KG1 (cell line): Measurements from ENCODE around the gene TNPO3.
"Not testable (repeated sequence)": the region's sequence is repeated elsewhere in the genome, so short reads cannot be mapped to it uniquely, and the experiment has no call there.

Source experiments
- DNase-seq: peaks from one replicate; lab custom pipeline; 2025; lab: John Stamatoyannopoulos, UW

Gene TNPO3

DNA sequence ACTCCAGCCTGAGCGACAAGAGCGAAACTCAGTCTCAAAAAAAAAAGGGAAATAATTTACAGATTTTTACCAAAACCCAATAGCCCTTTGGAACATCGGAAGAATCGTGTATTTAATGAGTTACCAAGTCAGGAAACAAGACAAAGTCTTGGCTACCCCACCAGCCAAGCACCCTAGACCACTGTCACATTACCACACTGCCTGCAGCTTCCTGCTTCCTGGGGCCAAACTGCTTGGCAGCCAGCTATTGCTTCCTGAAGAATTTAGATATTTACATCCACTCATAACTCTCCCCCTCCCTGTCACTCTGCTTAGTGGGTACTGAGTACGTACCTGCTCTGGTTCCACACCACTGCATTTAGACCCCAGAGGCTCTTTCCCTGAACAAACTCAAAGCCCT is 14.1 kb upstream of the TNPO3 start:
- no peak for DNase-seq

DNA sequence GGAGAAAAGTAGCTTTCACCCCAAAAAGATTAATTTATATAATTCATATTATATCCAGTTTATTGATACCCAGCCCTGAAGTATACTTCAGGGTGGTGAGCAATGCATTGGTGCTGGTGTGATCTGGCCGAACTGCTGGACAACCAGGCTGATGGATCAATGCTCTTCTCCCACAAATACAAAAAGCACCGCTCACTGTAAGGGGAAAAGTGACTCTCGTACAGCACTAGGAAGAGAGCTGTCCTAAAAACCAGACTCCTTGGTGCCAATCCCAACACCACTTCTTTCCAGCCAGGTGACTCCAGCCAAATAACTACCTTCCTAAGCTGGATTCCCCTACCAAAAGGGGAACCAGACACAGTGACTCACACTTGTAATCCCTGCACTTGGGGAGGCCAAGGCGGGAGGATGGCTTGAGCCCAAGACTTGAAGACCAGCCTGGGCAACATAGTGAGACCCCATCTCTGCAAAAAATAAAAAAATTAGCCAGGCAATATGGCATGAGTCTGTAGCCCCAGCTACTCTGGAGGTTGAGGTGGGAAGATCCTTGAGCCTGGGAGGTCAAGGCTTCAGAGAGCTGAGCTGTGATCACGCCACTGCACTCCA is 13.1 kb upstream of the TNPO3 start:
- no peak for DNase-seq

DNA sequence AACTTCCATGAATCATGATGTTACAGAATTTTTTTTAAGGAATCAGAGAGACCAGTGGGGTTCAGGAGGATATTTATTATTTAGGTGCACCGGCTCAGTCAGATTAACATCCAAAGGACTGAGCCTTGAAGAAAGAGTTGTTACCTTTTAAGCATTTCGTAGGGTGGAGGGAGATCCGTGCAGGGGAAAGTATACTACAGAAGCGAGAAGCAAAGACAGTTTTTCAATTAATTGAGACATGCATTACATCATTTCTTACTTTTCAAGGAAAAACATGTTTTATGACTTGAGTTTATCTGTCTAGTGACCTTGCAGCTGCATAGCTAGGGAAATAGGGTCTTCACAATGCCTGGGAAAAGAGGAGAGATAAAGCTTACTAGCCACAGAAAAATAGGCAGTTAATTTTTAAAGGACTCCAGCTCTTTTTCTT is 12.2 kb upstream of the TNPO3 start:
- not testable (repeated sequence) for DNase-seq

GRCh38 chr7:129066290-129067131 is 11.6 kb upstream of the TNPO3 start:
- DNase-seq: no peak

DNA sequence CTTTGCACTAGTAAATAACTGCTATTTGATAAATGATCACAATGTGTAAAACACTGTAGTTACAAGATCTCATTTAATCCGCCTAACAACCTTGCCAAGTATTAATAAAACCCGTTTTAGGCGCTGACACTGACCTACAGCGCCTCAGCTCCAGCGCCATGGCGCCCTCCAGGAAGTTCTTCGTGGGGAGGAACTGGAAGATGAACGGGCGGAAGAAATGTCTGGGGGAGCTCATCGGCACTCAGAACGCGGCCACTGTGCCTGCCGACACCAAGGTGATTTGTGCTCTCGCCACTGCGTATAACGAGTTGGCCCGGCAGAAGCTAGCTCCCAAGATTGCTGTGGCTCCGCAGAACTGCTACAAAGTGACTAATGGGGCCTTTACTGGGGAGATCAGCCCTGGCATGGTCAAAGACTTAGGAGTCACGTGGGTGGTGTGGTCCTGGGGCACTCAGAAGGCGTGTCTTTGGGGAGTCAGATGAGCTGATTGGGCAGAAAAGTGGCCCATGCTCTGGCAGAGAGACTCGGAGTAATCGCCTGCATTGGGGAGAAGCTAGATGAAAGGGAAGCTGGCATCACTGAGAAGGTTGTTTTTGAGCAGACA is 1.1 kb upstream of the TNPO3 start:
- no peak for DNase-seq

DNA sequence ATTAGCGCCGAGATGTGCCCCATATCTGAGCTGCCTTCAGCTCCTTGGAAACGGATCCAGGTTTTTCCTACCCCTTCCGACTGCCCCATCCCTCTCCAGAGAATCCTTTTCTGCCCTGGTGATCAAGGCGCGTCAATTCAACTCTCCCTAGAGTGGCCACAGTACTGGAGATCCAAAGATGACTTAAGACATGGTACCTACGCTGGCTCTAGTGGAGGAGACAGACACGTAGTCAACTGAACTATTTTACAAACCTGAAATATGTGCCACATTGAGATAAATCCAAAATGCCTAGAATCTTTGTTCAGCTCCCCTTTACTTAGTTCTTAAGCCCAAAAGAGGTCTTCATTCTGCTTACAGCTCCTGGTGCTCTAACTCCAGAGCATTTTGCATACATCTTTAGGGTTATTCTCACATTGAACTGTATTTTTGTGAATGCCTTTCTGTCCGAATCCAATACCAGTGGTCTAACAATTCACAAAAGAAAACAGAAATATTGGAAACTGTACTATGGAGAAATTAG is 444 bp upstream of the TNPO3 start:
- DNase-seq: no peak

DNA sequence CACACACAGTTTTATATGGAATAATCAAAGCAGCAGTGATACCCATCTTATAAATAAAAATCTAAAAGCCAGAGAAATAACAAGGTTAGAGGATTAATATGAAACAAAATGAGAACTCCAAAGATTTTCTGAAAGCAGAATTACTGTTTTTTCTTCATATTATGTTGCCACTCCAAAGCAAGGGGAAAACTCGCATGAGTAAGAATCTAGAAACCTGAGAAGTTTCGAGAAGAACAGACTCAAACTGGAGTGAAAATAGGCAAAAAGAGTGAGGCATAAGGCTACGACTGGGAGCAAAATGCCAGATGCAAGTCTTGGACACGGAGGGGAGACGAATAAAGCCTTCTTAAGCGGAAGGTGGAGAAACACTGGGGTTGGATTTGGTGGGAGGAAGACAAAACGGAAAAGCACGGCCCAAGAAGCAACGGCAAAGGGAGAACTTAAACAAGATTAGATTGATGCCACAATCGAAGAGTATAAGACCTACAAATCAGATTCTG is 923 bp downstream of the TNPO3 start:
- no peak for DNase-seq

DNA sequence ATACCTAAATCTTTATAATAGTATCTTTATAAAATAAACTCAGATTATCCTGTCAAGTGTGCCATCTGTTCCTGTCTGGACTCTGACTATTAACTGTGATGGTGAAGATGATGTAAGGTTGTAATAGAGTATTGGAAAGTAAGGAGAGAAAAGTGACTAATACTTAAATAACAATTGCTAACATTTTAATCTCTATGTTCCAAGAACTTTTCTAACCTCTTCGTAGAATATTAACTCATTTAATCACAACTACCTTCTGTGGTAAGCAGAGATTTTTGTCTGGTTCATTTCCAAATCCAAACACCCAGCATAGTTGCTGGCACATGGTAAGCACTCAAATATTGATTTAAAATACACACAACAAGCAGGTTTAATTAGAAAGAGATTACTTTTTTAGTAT is 2.5 kb downstream of the TNPO3 start:
- DNase-seq: no peak

DNA sequence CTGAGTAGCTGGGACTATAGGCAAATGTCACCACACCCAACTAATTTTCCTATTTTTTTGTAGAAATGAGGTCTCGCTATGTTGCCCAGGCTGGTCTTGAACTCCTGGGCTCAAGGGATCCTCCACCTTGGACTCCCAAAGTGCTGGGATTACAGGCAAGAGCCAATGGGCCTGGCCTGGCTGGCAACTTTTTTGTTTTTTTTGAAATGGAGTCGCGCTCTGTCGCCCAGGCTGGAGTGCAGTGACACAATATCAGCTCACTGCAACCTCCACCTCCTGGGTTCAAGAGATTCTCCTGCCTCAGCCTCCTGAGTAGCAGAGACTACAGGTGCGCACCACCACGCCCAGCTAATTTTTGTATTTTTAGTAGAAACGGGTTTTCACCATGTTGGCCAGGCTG is 3.5 kb downstream of the TNPO3 start:
- not testable (repeated sequence) for DNase-seq

DNA sequence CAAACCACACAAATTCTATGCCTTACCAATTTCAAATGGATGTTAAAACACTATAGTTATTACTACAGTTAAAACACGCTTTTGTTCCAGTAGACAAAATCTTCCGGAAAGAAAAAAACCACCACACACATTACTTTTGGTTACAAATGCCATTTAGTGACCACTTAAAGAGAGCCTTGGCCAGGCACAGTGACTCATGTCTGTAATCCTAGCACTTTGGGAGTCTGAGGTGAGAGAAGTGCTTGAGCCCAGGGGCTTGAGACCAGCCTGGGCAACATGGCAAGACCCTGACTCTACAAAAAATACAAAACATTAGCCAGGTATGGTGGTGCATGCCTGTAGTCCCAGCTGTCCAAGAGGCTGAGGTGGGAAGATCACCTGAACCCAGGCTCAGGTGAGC is 7.2 kb downstream of the TNPO3 start:
- no peak for DNase-seq

DNA sequence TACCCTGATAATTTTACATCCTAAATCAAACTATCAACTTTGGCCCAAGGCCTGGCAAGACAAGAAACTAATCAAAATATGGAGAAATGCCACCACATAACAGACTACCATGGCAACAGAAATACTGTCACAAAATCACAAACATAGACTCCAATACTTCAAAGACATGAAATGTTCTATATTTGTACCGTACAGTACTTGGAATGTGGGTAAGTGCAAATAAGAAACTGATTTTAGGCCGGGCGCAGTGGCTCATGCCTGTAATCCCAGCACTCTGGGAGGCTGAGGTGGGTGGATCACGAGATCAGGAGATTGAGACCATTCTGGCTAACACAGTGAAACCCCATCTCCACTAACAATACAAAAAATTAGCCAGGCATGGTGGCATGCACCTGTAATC is 9.2 kb downstream of the TNPO3 start:
- no peak for DNase-seq

- DNase-seq: no peak
These were observed 11.9 kb downstream of the TNPO3 start for GRCh38 chr7:129043012-129043411.

GRCh38 chr7:129041142-129042085 is 13.5 kb downstream of the TNPO3 start:
- DNase-seq: no peak

DNA sequence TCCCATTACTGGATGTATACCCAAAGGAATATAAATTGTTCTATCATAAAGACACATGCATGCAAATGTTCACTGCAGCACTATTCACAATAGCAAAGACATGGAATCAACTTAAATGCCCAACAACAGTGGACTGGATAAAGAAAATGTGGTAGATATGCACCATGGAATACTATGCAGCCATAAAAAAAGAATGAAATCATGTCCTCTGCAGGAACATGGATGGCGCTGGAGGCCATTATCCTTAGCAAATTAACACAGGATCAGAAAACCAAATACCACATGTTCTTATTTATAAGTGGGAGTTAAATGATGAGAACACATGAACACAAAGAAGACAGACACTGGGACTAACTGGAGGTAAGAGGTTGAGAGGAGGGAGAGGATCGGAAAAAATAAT is 16.4 kb downstream of the TNPO3 start:
- DNase-seq: not testable (repeated sequence)

DNA sequence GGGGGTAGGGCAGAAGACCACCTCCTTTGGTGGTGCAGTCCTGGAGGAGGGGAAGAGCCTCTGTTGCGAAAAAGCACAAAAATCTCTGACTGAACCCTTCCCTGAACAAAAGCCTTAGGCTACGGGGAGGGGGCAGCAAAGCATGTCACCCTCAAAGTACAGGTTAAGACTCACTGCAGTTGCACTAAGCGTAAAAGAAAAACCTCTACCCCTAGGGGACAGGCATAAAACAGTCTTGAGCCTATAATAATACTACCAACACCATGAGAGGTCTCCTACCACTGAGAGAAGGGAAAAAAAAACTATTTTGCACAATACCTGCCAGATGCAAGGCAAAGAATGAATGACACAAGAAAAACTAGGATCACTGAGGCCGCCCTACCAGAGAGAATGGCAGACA is 17.3 kb downstream of the TNPO3 start:
- DNase-seq: no peak

DNA sequence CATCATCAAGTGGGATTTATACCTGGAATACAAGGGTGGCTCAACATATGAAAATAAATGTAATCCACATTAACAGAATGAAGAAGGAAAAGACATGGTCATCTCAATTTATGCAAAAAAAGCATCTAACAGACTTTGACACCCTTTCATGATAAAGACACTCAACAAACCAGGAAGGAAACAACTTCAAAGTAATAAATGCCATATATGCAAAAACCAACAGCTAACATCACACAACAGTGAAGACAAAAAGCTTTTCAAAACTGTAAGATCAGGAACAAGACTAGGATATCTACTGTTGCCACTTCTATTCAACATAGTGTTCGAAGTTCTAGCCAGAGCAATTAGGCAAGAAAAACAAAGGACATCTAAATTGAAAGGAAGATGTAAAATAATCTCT is 22.9 kb downstream of the TNPO3 start:
- DNase-seq: no peak

DNA sequence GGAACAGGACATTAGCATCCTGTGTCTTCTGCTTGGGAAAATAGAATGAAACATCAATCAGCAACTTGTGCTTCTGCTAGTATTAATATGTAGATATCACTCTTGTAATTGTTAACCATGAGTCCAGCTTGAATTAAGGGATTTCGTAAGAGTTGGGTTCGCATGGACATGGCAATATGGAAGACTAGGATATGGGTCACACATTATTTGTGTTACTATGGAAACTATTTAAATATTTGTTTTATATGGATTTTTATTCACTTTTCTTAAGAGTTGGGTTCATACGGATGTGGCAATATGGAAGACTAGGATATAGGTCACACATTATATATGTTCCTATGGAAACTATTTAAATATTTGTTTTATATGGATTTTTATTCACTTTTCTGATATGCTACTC is 24.5 kb downstream of the TNPO3 start:
- no peak for DNase-seq

GRCh38 chr7:129024125-129024524 is 30.8 kb downstream of the TNPO3 start:
- no peak for DNase-seq

- DNase-seq: no peak
These were observed 33.3 kb downstream of the TNPO3 start for GRCh38 chr7:129021656-129022055.

DNA sequence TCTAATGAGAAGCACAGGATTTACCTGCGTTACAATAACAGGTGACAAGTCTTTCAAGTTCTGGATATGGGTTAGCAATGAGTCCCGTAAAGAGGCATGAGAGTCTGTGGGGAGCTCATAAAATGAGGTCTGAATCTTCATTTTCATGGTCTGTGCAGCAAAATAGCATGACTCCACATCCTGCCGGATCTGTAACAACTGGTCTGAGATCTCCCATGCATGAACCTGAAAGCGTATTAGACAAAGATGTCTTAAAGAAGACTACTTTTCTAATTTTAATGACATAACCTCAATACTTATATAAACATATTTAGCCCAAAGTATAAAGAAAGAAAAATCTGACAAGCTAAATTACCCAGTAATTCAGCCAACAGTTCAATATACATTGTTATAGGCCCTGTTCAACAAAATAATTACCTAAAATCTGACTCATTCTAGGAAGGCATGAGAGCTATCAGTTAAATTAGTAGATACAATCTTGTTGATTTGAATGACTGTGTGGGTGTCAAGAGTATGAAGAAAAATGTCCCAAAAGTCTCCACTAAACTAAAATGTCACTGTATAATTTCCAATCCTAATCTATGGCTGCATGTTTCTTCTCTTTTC is 36.9 kb downstream of the TNPO3 start:
- DNase-seq: no peak

DNA sequence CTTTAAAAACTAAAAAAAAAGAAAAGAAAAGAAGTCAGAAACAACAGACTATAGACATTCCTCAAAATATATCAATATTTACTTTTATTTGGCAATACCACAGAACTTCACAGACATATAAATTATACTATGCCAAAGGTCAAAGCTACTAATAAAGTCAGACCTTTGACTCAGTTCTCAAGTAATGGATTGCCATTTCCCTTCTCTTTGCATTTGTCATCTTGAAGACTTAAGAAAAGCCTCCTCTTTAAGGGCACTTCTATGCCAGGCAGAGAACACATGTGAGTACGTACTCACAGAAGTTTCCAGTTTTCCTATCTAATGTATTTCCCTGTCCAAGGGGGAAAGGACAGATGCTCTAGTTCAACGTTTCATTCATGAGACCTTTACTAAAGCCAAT is 37.6 kb downstream of the TNPO3 start:
- DNase-seq: no peak
